ENCODE data around the gene PLSCR5. TPM values are rescaled to one million over a fixed set of nuclear protein-coding genes. Genes with fewer than 3 reads are reported as not detected.

The PLSCR5 gene
- total RNA-seq, 1 donor from 2014 or later: not detected

- peaks cover 23% of the 10 kb centered on the region for H3K79me2 ChIP-seq (ENCODE audit: insufficient read depth, low read length)
- no peak overlapping the region for H3K4me3 ChIP-seq (ENCODE audit: insufficient read depth, low read depth, low read length)
- peak overlapping the region; percentile 94 for H3K4me3 Mint-ChIP-seq (ENCODE audit: unreplicated experiment)
These were observed 64.2 kb downstream of the PLSCR5 start for GRCh38 chr3:146540978-146541377.

DNA sequence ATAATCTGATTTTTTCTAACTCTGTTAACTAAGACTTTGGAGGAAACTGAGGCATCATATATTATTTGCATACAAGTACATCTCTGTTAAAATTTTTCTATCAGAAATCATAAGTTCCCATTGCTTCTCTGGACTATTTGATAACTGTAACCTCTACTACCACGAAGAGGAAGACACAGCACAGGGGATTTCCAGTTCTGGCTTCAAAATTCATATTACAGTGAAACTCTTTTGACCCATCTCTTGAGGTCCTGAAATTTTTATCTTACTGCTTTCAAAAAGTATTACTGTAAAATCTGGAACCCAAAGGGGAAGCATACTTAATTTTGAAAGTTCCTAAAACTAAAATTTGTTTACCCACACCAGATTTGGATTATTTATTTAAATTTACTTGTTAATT lies 64.9 kb downstream of the PLSCR5 start:
- peaks cover 13% of the 10 kb centered on the region for H3K36me3 Mint-ChIP-seq (ENCODE audit: low read depth, unreplicated experiment)
- no peak for FAIRE-seq
- H3K27ac ChIP-seq (ENCODE audit: low read depth, low read length): no peak overlapping the region
- H3K36me3 ChIP-seq (ENCODE audit: insufficient read depth, low read length): no peaks in the 10 kb centered on the region
- no peaks in the 10 kb centered on the region for H3K9me3 Mint-ChIP-seq (ENCODE audit: unreplicated experiment)
- no peaks in the 10 kb centered on the region for H3K27me3 Mint-ChIP-seq (ENCODE audit: low read depth, unreplicated experiment)
- DNase-seq (ENCODE audit: low read depth): no peak
- no peak overlapping the region for H3K9ac ChIP-seq (ENCODE audit: low read length)
- no peaks in the 10 kb centered on the region for H3K27me3 ChIP-seq (ENCODE audit: insufficient read depth, low read length)
- H3K4me3 ChIP-seq (ENCODE audit: insufficient read depth, low read depth, low read length): no peak overlapping the region
- H3K4me1 ChIP-seq (ENCODE audit: insufficient read depth, low read length): peaks cover 10% of the 10 kb centered on the region
- TF ChIP-seq CTCF (IDR thresholded peaks at IDR 0.05; ENCODE audit: insufficient read depth, low read depth, low read length) (no peak), EZH2 (IDR thresholded peaks at IDR 0.05; ENCODE audit: insufficient read depth, low read length) (no peak)
- no peaks in the 10 kb centered on the region for H3K9me3 ChIP-seq (ENCODE audit: insufficient read depth, low read depth, low read length)
- no peak overlapping the region for H3K27ac Mint-ChIP-seq (ENCODE audit: unreplicated experiment)
- peak overlapping the region; percentile 94 for H3K4me3 Mint-ChIP-seq (ENCODE audit: unreplicated experiment)
- H3K4me1 Mint-ChIP-seq (ENCODE audit: low read depth, unreplicated experiment): peaks cover 23% of the 10 kb centered on the region
- no peak overlapping the region for H3K4me2 ChIP-seq (ENCODE audit: low read length)
- no peak overlapping the region for H2AFZ ChIP-seq (ENCODE audit: low read depth, low read length)
- H4K20me1 ChIP-seq (ENCODE audit: insufficient read depth, low read length): peaks cover 3% of the 10 kb centered on the region
- peaks cover 23% of the 10 kb centered on the region for H3K79me2 ChIP-seq (ENCODE audit: insufficient read depth, low read length)

More at GRCh38 chr3:146540978-146541377, 64.2 kb downstream of the PLSCR5 start:
- H3K27ac ChIP-seq (ENCODE audit: low read depth, low read length): no peak overlapping the region
- no peak overlapping the region for H3K4me2 ChIP-seq (ENCODE audit: low read length)
- no peak overlapping the region for H2AFZ ChIP-seq (ENCODE audit: low read depth, low read length)
- Mint-ChIP-seq H3K9me3 (ENCODE audit: unreplicated experiment) (no peaks in the 10 kb centered on the region), H3K4me1 (ENCODE audit: low read depth, unreplicated experiment) (peaks cover 23% of the 10 kb centered on the region), H3K27me3 (ENCODE audit: low read depth, unreplicated experiment) (no peaks in the 10 kb centered on the region), H3K36me3 (ENCODE audit: low read depth, unreplicated experiment) (peaks cover 13% of the 10 kb centered on the region), H3K27ac (ENCODE audit: unreplicated experiment) (no peak overlapping the region)
- TF ChIP-seq EZH2 (IDR thresholded peaks at IDR 0.05; ENCODE audit: insufficient read depth, low read length) (no peak), CTCF (IDR thresholded peaks at IDR 0.05; ENCODE audit: insufficient read depth, low read depth, low read length) (no peak)
- no peak for DNase-seq (ENCODE audit: low read depth)
- no peaks in the 10 kb centered on the region for H3K9me3 ChIP-seq (ENCODE audit: insufficient read depth, low read depth, low read length)
- H3K36me3 ChIP-seq (ENCODE audit: insufficient read depth, low read length): no peaks in the 10 kb centered on the region
- H3K9ac ChIP-seq (ENCODE audit: low read length): no peak overlapping the region
- H3K4me1 ChIP-seq (ENCODE audit: insufficient read depth, low read length): peaks cover 10% of the 10 kb centered on the region
- H4K20me1 ChIP-seq (ENCODE audit: insufficient read depth, low read length): peaks cover 3% of the 10 kb centered on the region
- H3K27me3 ChIP-seq (ENCODE audit: insufficient read depth, low read length): no peaks in the 10 kb centered on the region
- FAIRE-seq: no peak

DNA sequence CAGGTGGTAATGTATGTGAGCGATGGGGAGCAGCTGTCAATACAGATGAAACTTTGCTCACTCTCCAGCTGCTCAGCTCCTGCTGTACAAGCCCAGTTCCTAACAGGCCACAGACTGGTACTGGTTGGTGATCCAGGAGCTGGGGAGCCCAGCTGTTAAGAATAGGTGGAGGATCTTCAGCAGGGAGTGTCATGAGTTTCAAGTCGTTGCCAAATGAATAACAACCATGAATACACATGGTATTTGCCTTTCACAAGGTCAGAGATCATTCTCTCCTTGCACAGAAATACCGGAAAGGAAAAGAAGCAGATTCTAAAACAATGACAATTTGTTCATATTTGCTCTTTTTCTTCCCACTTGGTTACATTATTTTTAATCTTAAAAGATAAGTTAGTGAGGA lies 65.8 kb downstream of the PLSCR5 start:
- Histone ChIP-seq H3K36me3 (ENCODE audit: insufficient read depth, low read length) (no peaks in the 10 kb centered on the region), H2AFZ (ENCODE audit: low read depth, low read length) (no peak overlapping the region), H4K20me1 (ENCODE audit: insufficient read depth, low read length) (peaks cover 3% of the 10 kb centered on the region), H3K9me3 (ENCODE audit: insufficient read depth, low read depth, low read length) (no peaks in the 10 kb centered on the region), H3K9ac (ENCODE audit: low read length) (no peak overlapping the region), H3K4me3 (ENCODE audit: insufficient read depth, low read depth, low read length) (no peak overlapping the region), H3K4me1 (ENCODE audit: insufficient read depth, low read length) (peaks cover 10% of the 10 kb centered on the region), H3K27ac (ENCODE audit: low read depth, low read length) (no peak overlapping the region), H3K27me3 (ENCODE audit: insufficient read depth, low read length) (no peaks in the 10 kb centered on the region), H3K79me2 (ENCODE audit: insufficient read depth, low read length) (peaks cover 25% of the 10 kb centered on the region), H3K4me2 (ENCODE audit: low read length) (no peak overlapping the region)
- TF ChIP-seq EZH2 (IDR thresholded peaks at IDR 0.05; ENCODE audit: insufficient read depth, low read length) (no peak), CTCF (IDR thresholded peaks at IDR 0.05; ENCODE audit: insufficient read depth, low read depth, low read length) (no peak)
- Mint-ChIP-seq H3K4me1 (ENCODE audit: low read depth, unreplicated experiment) (peaks cover 31% of the 10 kb centered on the region), H3K27me3 (ENCODE audit: low read depth, unreplicated experiment) (no peaks in the 10 kb centered on the region), H3K9me3 (ENCODE audit: unreplicated experiment) (no peaks in the 10 kb centered on the region), H3K27ac (ENCODE audit: unreplicated experiment) (no peak overlapping the region), H3K4me3 (ENCODE audit: unreplicated experiment) (peak overlapping the region; percentile 63), H3K36me3 (ENCODE audit: low read depth, unreplicated experiment) (peaks cover 16% of the 10 kb centered on the region)
- FAIRE-seq: no peak
- no peak for DNase-seq (ENCODE audit: low read depth)
